Measurements from ENCODE around the gene CHD9.
"Not testable (repeated sequence)": the region's sequence is repeated elsewhere in the genome, so short reads cannot be mapped to it uniquely, and the experiment has no call there.

CHD9 gene, protein sequence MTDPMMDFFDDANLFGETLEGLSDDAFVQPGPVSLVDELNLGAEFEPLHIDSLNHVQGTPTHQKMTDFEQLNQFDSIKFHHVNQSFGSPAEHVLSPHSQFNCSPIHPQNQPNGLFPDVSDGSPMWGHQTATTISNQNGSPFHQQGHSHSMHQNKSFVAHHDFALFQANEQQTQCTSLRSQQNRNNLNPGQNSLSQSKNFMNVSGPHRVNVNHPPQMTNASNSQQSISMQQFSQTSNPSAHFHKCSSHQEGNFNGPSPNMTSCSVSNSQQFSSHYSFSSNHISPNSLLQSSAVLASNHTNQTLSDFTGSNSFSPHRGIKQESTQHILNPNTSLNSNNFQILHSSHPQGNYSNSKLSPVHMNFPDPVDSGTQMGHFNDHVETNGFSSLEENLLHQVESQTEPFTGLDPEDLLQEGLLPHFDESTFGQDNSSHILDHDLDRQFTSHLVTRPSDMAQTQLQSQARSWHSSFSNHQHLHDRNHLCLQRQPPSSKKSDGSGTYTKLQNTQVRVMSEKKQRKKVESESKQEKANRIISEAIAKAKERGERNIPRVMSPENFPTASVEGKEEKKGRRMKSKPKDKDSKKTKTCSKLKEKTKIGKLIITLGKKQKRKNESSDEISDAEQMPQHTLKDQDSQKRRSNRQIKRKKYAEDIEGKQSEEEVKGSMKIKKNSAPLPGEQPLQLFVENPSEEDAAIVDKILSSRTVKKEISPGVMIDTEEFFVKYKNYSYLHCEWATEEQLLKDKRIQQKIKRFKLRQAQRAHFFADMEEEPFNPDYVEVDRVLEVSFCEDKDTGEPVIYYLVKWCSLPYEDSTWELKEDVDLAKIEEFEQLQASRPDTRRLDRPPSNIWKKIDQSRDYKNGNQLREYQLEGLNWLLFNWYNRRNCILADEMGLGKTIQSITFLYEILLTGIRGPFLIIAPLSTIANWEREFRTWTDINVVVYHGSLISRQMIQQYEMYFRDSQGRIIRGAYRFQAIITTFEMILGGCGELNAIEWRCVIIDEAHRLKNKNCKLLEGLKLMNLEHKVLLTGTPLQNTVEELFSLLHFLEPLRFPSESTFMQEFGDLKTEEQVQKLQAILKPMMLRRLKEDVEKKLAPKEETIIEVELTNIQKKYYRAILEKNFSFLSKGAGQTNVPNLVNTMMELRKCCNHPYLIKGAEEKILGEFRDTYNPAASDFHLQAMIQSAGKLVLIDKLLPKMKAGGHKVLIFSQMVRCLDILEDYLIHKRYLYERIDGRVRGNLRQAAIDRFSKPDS (N-terminal part only)

DNA sequence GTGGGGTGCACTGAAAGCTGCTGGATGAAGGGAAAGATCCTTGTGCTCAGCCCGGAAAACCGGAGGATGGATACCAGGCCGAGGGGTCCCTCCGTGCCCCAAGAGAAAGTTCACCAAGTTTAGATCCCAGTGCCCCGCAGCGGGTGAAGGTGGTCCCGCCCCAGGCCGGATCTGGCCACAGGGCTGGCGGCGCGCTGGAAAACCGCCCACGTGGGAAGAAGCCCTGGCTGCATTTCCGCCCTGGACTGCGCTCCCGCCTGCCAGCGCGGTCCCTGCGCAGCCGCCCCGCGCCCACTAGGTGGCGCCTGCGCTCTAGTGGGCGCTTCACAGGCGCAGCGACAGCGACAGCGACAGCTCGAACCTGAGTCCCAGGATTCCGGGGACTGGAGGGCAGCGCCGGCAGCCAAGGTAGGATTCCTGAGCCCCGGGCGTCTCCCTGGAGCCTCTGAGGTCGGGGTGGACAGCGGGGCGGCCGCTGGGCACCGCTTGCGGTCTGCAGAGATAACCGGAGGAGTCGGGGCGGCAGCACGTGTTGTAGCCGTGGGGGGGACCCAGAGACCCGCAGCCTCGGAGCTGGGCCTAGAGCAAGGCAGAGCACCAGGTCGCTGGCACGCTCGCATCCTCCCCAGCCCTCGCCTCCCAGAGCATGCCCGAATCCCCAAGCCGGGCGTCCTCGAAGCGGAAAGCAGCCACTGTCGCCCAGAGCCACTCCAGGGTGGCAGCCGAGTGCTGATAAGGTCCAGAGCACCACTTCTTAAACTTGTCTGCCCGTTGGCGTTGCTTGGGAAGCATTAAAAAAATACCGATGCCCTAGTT lies at the start of gene CHD9:
CHD9 (plus strand) TSS at position 322 of the 816 bp plus-strand sequence. CDS start 101,099 bp downstream, outside the sequence.
- peak; percentile 89 for DNase-seq

DNA sequence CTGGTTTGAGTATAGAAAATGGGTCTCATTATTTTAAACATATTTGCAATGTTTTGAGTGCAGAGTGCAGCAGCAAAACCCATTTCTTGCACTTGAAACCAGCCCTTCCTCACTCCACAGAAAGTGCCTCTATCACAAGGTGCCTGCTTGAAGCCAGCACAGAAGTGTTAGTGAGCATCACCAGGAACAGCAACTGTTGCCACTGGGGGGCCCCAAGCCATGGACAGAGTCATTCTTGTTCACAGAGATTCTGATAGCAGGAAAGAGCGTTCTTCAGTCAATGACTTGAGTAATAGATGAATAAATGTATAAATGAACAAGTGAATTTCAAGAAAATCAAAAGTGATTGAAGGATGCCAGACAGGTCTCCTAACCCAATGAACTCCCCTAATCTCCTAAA lies 47.7 kb upstream of the CHD9 start:
- no peak for DNase-seq

DNA sequence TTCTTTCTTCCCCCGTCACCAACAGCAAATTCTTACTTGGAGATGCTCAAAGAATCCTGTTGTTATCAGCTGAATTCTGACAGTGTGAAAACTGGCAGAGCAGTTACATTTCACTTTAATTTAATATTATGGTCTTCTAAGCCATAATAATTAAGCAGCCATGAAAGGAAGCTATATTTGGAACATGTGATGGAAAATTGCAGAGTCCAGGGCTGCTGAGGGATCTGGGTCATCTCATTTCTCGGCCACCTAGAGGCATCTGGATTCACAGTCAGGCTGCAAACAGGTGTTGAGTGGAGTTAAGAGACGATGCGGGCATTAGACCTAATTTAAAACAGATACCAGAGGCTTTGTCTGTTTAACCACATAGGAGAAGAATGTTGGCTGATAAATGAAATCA lies 40.5 kb upstream of the CHD9 start:
- DNase-seq, result no peak

- no peak for DNase-seq
Measured at GRCh38 chr16:53018834-53019416, 35.9 kb upstream of the CHD9 start.

- peak; percentile 53 for DNase-seq
Measured at GRCh38 chr16:53022374-53022773, 32.4 kb upstream of the CHD9 start.

GRCh38 chr16:53024045-53024444 lies 30.7 kb upstream of the CHD9 start:
- DNase-seq, result no peak

DNA sequence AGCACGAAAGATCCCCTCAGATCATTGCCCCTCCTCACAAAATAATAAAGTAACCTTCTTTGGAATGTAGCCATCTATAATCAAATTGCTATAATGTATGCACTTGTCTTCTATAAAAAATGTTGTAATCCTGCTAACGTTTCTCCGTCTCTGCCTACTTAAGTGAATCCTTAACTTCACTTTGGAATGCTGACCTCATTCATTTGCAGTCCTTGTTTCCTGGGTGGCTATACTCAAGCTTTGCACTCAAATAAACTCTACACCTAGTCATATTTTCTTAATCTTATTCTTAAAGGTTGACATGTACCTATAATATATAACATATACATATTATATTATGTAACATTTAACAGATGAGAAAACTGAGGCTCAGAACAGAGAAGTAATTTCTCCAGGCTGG lies 24.8 kb upstream of the CHD9 start:
- DNase-seq, result no peak

DNA sequence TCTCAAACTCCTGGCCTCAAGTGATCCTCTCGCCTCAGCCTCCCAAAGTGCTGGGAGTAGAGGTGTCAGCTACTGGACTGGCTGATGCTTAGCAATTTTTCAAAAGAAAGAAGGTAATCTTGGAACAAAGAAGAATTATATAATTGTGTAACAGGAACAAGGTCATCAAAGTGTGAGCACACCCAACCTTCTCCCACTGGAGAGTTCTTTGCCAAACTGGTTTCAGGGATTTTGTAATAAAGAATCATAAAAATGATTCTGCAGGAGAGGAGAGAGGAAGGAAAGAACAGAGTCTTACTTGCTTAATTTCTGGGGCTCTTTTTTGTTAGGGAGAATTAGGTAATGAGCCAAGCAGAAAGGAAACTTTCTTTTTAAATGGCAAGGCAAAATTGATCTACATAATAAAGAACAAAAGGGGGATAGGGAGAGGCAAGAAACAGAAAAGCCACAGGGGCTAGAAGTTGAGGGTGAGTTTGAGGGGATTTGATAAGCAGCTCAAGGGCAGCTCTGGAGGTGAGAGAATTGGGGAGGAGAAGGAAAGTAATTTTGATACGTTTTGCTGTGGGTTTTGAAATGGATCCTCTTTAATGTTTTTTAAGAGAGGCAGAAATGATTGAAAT lies 23.4 kb upstream of the CHD9 start:
- no peak for DNase-seq

DNA sequence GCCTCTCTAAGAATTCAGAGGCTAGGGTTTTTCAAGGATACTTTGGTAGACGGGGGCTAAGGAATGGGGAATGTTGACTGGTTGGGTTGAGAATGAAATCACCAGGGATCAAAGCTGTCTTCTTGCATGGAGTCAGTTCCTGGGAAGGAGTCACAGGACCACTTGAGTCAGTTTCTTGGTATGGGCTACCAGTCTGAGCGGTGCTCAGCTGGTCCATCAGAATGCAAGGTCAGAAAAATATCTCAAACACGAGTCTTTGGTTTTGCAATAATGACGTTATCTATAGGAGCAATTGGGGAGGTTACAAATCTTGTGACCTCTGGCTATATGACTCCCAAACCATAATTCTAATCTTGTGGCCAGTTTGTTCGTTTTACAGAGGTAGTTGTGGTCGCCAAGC lies 20.5 kb upstream of the CHD9 start:
- DNase-seq, result no peak

- DNase-seq, result no peak
Measured at GRCh38 chr16:53035176-53035942, 19.4 kb upstream of the CHD9 start.

- no peak for DNase-seq
Measured at GRCh38 chr16:53036066-53036465, 18.7 kb upstream of the CHD9 start.

DNA sequence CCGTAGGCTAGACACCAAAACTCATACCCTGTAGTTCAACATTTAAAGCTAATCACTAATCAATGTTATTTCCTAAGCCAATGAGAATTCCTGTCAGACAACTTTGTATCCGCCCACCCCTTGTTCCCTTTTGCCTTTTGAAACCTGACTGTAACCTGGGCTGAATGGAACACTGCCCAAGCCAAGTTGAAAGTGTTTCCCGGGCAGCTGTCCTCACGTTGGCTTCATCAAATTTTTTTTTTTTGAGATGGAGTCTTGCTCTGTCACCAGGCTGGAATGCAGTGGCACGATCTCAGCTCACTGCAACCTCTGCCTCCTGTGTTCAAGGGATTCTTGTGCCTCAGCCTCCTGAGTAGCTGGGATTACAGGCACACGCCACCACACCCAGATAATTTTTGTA lies 18.1 kb upstream of the CHD9 start:
- DNase-seq, result not testable (repeated sequence)

DNA sequence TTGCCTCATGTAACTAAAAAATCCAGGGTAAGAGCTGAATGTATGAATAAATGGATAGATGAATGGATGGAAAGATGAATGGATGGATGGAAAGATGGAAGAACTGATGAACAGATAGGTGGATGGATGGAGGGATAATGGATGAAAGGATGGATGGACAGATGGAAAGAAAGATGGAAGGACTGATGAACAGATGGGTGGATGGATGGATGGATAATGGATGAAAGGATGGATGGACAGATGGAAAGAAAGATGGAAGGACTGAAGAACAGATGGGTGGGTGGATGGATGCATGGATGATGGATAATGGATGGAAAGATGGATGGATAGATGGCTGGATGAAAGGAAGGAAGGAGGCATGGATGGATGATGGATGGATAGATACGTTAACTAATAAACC lies 14.0 kb upstream of the CHD9 start:
- DNase-seq, result no peak

DNA sequence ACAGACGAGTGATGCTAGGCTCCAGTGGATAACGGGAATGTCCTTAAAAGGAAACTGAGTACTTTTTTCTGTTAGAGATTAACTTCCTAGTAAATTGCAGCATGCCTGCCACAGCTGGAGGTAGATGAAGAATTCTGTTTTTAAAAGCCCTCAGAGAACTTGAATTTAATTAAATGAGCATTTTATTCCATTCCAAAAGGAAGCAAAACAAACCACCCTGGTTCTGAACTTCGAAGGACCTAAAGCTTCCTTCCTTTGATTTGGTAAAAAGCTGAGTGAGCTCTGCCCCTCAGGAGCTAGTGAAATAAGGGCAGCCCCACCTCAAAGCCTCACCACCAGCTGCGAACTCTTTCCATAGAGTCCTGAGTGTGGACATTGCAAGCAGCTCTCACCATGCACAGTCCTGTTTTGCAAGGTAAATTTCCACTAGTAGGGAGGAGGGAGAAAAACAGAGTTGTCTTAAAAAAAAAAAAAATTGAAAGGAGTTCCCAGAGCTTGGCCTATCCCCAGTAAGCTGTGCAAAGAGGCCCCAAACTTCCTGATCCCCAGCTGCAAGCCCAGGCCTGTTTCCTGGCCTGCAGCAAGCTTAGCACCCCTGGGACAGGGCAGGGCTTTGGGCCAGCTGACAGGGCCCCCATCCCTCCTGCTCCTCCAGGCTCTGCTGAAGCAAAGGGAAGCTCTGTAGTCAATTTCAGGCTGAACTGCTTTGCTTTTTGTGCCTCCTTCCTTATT lies 13.3 kb upstream of the CHD9 start:
- DNase-seq, result no peak

DNA sequence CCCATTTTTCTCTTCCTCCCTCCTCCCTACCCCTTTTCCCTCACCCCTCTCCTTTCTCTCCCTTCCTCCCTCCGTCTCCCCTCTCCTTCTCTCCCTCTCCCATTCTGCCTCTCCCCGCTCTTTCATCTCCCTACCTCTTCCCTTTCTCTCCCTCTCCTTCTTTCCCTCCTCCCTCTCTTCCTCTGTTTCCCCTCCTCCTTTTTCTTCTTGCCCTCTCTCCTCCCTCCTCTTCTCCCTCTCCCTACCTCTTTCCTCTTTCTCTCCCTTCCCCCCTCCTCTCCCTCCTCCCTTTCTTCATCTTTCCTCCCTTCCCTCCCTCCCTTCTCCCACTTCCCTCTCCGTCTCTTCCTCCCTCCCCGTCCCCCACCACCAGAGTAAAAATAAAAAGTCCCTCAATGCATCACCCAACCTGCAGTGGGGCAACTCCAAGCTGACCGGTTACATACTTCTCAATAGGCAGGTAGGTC lies 12.5 kb upstream of the CHD9 start:
- no peak for DNase-seq

DNA sequence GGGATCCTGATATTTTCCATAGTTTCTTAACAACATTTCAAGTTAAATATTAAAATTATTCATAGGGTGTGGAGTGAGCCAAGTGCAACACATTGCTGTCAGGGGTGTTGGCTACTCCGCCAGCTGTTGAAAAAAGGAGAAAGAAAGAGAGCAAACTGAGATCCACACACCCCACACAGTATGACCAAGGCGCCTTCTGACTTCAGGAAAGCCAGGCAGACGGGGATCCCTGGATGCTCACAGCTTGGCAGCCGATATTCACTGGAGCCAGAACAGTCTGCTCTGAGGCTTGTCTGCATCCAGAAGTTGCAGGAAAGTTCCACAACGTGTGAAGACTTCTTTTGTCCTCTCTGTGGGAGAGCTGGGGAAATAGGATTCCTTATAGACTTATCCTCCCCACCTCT lies 11.4 kb upstream of the CHD9 start:
- no peak for DNase-seq

GRCh38 chr16:53043986-53044601 lies 10.7 kb upstream of the CHD9 start:
- DNase-seq, result no peak

GRCh38 chr16:53045341-53046220 lies 9.2 kb upstream of the CHD9 start:
- no peak for DNase-seq

All from hematopoietic multipotent progenitor cell treated with erythropoietin and hydrocortisone succinate and interleukin-3 and kit ligand, for 8 days (in vitro differentiated cells).